ENCODE measurements around the gene PAPLN.

DNA sequence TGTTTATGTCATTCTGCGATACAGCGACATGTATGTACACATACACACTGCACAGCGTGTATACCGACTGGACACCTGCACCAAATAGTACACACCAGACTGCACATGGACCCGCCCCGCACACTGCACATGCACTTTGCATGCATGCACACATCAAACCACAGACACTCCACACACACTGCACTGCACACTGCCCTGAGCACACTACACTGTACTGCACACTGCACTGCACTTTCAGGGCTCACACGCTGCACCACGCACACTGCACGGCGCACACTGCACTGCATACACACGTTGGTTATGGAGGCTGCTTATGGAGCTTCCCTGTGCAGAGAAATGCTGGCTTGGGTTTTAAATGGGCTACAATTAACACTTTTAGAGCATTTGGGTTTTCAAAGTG, 1.6 kb downstream of the PAPLN start:
- TF ChIP-seq, protein P1, sequence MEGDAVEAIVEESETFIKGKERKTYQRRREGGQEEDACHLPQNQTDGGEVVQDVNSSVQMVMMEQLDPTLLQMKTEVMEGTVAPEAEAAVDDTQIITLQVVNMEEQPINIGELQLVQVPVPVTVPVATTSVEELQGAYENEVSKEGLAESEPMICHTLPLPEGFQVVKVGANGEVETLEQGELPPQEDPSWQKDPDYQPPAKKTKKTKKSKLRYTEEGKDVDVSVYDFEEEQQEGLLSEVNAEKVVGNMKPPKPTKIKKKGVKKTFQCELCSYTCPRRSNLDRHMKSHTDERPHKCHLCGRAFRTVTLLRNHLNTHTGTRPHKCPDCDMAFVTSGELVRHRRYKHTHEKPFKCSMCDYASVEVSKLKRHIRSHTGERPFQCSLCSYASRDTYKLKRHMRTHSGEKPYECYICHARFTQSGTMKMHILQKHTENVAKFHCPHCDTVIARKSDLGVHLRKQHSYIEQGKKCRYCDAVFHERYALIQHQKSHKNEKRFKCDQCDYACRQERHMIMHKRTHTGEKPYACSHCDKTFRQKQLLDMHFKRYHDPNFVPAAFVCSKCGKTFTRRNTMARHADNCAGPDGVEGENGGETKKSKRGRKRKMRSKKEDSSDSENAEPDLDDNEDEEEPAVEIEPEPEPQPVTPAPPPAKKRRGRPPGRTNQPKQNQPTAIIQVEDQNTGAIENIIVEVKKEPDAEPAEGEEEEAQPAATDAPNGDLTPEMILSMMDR (IDR thresholded peaks at IDR 0.05; ENCODE audit: low read length), result no peak
- TF ChIP-seq EZH2 (IDR thresholded peaks at IDR 0.05; ENCODE audit: borderline replicate concordance, low read length), result no peak
